GM18873 (cell line): ENCODE results near the gene GMIP.
"Not testable (repeated sequence)": the region's sequence is repeated elsewhere in the genome, so short reads cannot be mapped to it uniquely, and the experiment has no call there.

Source experiments
- ATAC-seq: cut with Tn5 transposase; IDR thresholded peaks from one replicate; pipeline ENCODE4 v1.9.1; 2021; ENCODE audit warnings: mild to moderate bottlenecking, moderate library complexity, moderate number of reproducible peaks; ENCODE audit not compliant: unreplicated experiment, low FRiP score

GMIP gene

GRCh38 chr19:19618219-19619051 lies 25.0 kb downstream of the GMIP start, which contains the start of gene PBX4:
PBX4 (minus strand) TSS chr19:19618687; CDS start chr19:19618629, 58 bp downstream.
- ATAC-seq, result peak; percentile 95

DNA sequence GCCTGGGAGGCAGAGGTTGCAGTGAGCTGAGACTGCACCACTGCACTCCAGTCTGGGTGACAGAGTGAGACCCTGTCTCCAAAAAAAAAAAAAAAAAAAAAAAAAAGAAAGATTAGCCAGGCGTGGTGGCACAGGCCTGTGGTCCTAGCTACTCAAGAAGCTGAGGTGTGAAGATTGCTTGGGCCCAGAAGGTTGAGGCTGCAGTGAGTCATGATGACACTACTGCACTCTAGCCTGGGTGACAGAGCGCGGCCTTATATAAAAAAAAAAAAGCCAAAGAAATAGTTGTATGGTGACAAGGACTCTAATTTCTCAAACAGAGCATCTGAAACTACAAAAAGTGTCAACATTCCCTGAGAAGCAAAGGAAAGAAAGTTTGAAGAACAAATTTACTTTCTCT lies 28.4 kb downstream of the GMIP start:
- ATAC-seq, result no peak

- ATAC-seq, result no peak
Observed at GRCh38 chr19:19613506-19613905, 30.0 kb downstream of the GMIP start.

GRCh38 chr19:19610376-19611202 lies 32.9 kb downstream of the GMIP start:
- no peak for ATAC-seq

DNA sequence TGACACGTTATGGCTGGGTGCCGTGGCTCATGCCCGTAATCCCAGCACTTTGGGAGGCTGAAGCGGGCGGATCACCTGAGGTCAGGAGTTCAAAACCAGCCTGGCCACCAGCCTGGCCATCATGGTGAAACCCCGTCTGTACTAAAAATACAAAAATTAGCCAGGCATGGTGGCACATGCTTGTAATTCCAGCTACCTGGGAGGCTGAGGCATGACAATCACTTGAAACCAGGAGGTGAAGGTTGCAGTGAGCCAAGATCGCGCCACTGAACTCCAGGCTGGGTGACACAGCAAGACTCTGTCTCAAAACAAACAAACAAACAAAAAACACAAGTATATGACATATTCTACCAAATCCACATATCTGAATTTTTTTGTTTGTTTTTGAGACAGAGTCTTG lies 36.8 kb downstream of the GMIP start:
- ATAC-seq, result not testable (repeated sequence)

- ATAC-seq, result no peak
Observed at GRCh38 chr19:19606021-19606420, 37.4 kb downstream of the GMIP start.

GRCh38 chr19:19602713-19603324 lies 40.6 kb downstream of the GMIP start:
- no peak for ATAC-seq

DNA sequence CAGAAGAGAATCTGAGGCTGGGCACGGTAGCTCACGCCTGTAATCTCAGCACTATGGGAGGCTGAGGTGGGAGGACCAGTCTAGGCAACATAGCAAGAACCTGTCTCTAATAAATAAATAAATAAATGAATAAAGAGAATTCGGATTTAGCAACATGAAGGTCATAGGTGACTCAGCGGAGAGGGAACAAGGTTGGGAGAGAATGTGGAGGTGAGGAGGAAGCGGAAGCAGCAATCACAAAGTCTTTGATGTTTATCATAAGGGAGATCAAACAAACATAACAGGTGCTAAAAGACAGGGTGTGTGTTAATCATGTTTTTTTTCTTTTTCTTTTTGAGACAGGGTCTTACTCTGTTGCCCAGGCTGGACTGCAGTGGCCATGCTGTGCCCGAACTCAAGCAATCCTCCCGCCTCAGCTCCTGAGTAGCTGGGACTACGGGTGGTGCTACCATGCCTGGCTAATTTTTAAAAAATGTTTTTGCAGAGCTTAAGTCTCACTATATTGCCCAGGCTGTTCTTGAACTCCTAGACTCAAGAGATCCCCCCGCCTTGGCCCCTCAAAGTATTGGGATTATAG lies 41.2 kb downstream of the GMIP start:
- no peak for ATAC-seq

DNA sequence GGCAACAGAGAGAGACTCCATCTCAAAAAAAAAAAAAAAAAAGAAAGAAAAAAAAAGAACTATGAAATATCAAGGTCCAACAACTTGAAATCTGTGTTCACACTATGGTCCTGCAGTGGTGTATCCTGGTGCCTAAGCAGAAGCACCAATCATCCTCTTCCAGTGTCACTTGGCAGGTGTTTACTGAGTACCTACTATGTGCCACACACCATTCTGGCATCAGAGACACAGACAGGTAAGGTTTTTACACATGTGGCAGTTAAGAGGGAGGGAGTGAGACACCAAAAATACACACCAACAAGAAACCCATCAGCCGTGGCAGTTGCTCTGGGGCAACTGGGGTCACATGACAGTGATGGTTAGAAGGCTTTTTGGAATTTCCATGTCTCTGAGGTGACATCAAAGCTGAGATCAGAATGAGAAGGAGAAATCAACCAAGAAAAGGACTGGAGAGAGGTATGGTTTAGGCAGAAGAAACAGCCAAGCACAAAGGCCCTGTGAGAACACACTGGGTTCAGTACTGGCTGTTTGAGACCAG lies 42.6 kb downstream of the GMIP start:
- ATAC-seq, result no peak

- peak; percentile 29 for ATAC-seq
Observed at GRCh38 chr19:19598728-19599451, 44.6 kb downstream of the GMIP start.

GRCh38 chr19:19597809-19598306 lies 45.6 kb downstream of the GMIP start:
- peak; percentile 69 for ATAC-seq

DNA sequence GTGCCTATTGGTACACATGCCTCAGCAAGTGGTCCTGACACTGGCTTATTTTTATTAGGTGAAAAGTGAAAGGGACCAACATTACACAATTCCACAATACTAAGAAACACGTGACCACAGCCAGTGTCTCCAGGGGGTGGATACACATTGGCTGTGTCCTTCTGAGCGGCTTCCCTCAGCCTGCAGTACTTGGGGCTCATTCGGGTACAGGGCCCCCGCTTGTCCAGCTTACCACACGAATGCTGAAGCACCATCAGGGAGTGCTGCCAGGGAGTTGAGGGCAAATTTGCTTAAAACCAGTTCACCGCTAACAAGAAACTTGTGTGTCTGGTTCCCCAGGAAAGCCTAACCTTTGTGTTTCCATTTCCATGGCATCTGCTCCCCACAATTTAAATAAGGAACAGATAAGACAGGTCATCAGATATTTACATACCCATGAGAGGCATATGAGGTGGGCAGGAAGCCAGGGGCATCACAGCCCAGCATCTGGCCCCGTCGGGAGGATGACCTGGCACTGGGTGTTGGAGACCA lies 48.2 kb downstream of the GMIP start:
- ATAC-seq, result no peak

GRCh38 chr19:19594381-19594780 lies 49.1 kb downstream of the GMIP start:
- ATAC-seq, result no peak

DNA sequence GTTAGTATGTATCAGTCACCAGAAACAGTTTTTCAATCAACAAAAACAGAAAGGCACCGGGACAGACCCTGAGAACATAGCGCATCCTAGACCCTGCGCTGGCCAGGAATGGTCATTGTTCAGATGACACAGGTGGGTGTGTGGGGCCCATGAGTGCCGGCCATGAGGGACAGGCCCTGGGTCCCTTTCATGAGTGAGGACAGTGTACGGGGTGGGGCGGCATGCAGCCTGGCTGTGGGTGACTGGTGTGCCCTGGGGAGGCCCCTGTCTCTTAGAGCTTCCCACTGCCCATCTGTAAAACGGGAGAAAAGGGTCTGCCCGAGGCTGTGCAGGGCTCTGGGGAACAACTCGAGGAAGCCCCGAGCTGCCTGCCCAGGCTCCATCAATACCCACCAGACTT lies 50.8 kb downstream of the GMIP start:
- no peak for ATAC-seq

GRCh38 chr19:19591133-19591825 lies 52.2 kb downstream of the GMIP start:
- ATAC-seq, result peak; percentile 59

- no peak for ATAC-seq
Observed at GRCh38 chr19:19588546-19588945, 54.9 kb downstream of the GMIP start.

- no peak for ATAC-seq
Observed at GRCh38 chr19:19587771-19588170, 55.7 kb downstream of the GMIP start.

DNA sequence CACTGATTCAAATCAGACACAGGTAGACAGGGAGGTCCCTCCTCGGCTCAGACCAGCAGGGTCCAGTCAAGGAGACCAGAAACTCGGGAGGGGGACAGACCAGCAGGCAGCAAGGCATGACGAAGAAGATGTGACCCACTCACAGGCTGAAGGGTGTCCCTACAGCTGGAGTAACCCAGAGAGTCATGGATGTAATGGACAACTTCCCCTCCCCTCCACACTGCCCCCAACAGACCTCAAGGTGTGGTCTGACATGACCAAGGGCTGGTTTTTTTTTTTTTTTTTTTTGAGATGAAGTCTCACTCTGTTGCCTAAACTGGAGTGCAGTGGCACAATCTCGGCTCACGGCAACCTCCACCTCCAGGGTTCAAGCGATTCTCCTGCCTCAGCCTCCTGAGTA lies 59.1 kb downstream of the GMIP start:
- ATAC-seq, result no peak

- no peak for ATAC-seq
Observed at GRCh38 chr19:19582471-19582870, 61.0 kb downstream of the GMIP start.
